Measurements from ENCODE around the gene TBCD.

TBCD gene

GRCh38 chr17:82791532-82791931, 39.7 kb downstream of the TBCD start:
- no peak overlapping the region for H3K4me2 ChIP-seq (ENCODE audit: low read length)
- H3K4me3 ChIP-seq (ENCODE audit: low read length), result no peak overlapping the region
- no peaks in the 10 kb centered on the region for H3K79me2 ChIP-seq (ENCODE audit: low read length)
- no peaks in the 10 kb centered on the region for H3K4me1 ChIP-seq (ENCODE audit: low read length)
- TF ChIP-seq CTCF (IDR thresholded peaks at IDR 0.05; ENCODE audit: low read depth, low read length) (no peak), EZH2phosphoT487 (IDR thresholded peaks at IDR 0.05; ENCODE audit: low read depth) (no peak)
- H3K27me3 ChIP-seq (ENCODE audit: low read depth, low read length), result no peaks in the 10 kb centered on the region
- H3K9ac ChIP-seq (ENCODE audit: low read length), result no peak overlapping the region
- no peaks in the 10 kb centered on the region for H3K9me3 ChIP-seq (ENCODE audit: insufficient read depth, low read length)
- H4K20me1 ChIP-seq (ENCODE audit: insufficient read depth, low read length), result peaks cover 3% of the 10 kb centered on the region
- no peak overlapping the region for H2AFZ ChIP-seq (ENCODE audit: low read depth, low read length)
- no peak overlapping the region for H3K27ac ChIP-seq (ENCODE audit: low read length)
- H3K36me3 ChIP-seq (replicated peaks; ENCODE audit: low read depth, low read length), result peaks cover 4% of the 10 kb centered on the region

GRCh38 chr17:82793974-82794630, 42.2 kb downstream of the TBCD start:
- Histone ChIP-seq H3K9me3 (ENCODE audit: insufficient read depth, low read length) (no peaks in the 10 kb centered on the region), H2AFZ (ENCODE audit: low read depth, low read length) (no peak overlapping the region), H3K9ac (ENCODE audit: low read length) (no peak overlapping the region), H3K4me2 (ENCODE audit: low read length) (no peak overlapping the region), H3K27ac (ENCODE audit: low read length) (no peak overlapping the region), H3K4me3 (ENCODE audit: low read length) (no peak overlapping the region), H3K4me1 (ENCODE audit: low read length) (no peaks in the 10 kb centered on the region), H3K27me3 (ENCODE audit: low read depth, low read length) (no peaks in the 10 kb centered on the region), H3K79me2 (ENCODE audit: low read length) (no peaks in the 10 kb centered on the region), H3K36me3 (replicated peaks; ENCODE audit: low read depth, low read length) (peaks cover 7% of the 10 kb centered on the region), H4K20me1 (ENCODE audit: insufficient read depth, low read length) (peaks cover 3% of the 10 kb centered on the region)
- no peak for TF ChIP-seq CTCF (IDR thresholded peaks at IDR 0.05; ENCODE audit: low read depth, low read length)
- TF ChIP-seq EZH2phosphoT487 (IDR thresholded peaks at IDR 0.05; ENCODE audit: low read depth), result no peak

- no peak overlapping the region for H3K9ac ChIP-seq (ENCODE audit: low read length)
- no peaks in the 10 kb centered on the region for H3K27me3 ChIP-seq (ENCODE audit: low read depth, low read length)
- no peak overlapping the region for H3K4me2 ChIP-seq (ENCODE audit: low read length)
- H4K20me1 ChIP-seq (ENCODE audit: insufficient read depth, low read length), result peaks cover 3% of the 10 kb centered on the region; the same call in 1 of the 2 replicates
- H3K9me3 ChIP-seq (ENCODE audit: insufficient read depth, low read length), result no peaks in the 10 kb centered on the region
- H3K79me2 ChIP-seq (ENCODE audit: low read length), result no peaks in the 10 kb centered on the region
- TF ChIP-seq CTCF (IDR thresholded peaks at IDR 0.05; ENCODE audit: low read depth, low read length) (no peak), EZH2phosphoT487 (IDR thresholded peaks at IDR 0.05; ENCODE audit: low read depth) (no peak)
- H3K4me3 ChIP-seq (ENCODE audit: low read length), result no peak overlapping the region
- H3K36me3 ChIP-seq (replicated peaks; ENCODE audit: low read depth, low read length), result peaks cover 12% of the 10 kb centered on the region
- no peak overlapping the region for H2AFZ ChIP-seq (ENCODE audit: low read depth, low read length)
- no peaks in the 10 kb centered on the region for H3K4me1 ChIP-seq (ENCODE audit: low read length)
- no peak overlapping the region for H3K27ac ChIP-seq (ENCODE audit: low read length)
Observed at GRCh38 chr17:82794781-82795482, 43.1 kb downstream of the TBCD start.

GRCh38 chr17:82795615-82796014, 43.8 kb downstream of the TBCD start:
- H3K27ac ChIP-seq (ENCODE audit: low read length), result no peak overlapping the region
- H3K9me3 ChIP-seq (ENCODE audit: insufficient read depth, low read length), result no peaks in the 10 kb centered on the region
- H3K79me2 ChIP-seq (ENCODE audit: low read length), result no peaks in the 10 kb centered on the region
- no peak for TF ChIP-seq CTCF (IDR thresholded peaks at IDR 0.05; ENCODE audit: low read depth, low read length)
- no peak for TF ChIP-seq EZH2phosphoT487 (IDR thresholded peaks at IDR 0.05; ENCODE audit: low read depth)
- no peak overlapping the region for H3K9ac ChIP-seq (ENCODE audit: low read length)
- H3K4me3 ChIP-seq (ENCODE audit: low read length), result no peak overlapping the region
- H4K20me1 ChIP-seq (ENCODE audit: insufficient read depth, low read length), result peaks cover 3% of the 10 kb centered on the region; the same call in 1 of the 2 replicates
- peaks cover 19% of the 10 kb centered on the region for H3K36me3 ChIP-seq (replicated peaks; ENCODE audit: low read depth, low read length)
- no peak overlapping the region for H3K4me2 ChIP-seq (ENCODE audit: low read length)
- H3K4me1 ChIP-seq (ENCODE audit: low read length), result no peaks in the 10 kb centered on the region
- H2AFZ ChIP-seq (ENCODE audit: low read depth, low read length), result no peak overlapping the region
- no peaks in the 10 kb centered on the region for H3K27me3 ChIP-seq (ENCODE audit: low read depth, low read length)

Measured in OCI-LY3 (cell line).